ENCODE measurements around the gene RALGAPA2. TPM values are rescaled to one million over a fixed set of nuclear protein-coding genes. Genes with fewer than 3 reads are reported as not detected.
A peak's percentile ranks its signal among the peaks of the same experiment; 100 is the strongest.

Gene RALGAPA2
- 15.7 TPM for total RNA-seq

- H3K36me3 ChIP-seq (ENCODE audit: control insufficient read depth in 3 of 3, insufficient read depth in 3 of 3, low read length in 3 of 3) = no peaks in the 10 kb centered on the region
- H3K9me3 ChIP-seq (ENCODE audit: control insufficient read depth in 3 of 3, low read length in 3 of 3) = no peaks in the 10 kb centered on the region
- peaks cover 13 to 24% (median 21%) of the 10 kb centered on the region in 3 donors for H3K4me1 ChIP-seq (ENCODE audit: control insufficient read depth in 3 of 3, insufficient read depth in 3 of 3, low read length in 3 of 3)
- H3K4me3 ChIP-seq (ENCODE audit: low read length in 3 of 3) = peak within 1 kb of the TSS; percentile 78 to 83 (median 79)
- H3K9ac ChIP-seq (ENCODE audit: low read depth in 1 of 3, low read length in 3 of 3) = peak within 1 kb of the TSS; percentile 84 to 93 (median 89)
- peak within 1 kb of the TSS; percentile 94 for H3K27ac ChIP-seq (ENCODE audit: low read depth, low read length)
- H3K27me3 ChIP-seq (ENCODE audit: control insufficient read depth in 3 of 3, insufficient read depth in 3 of 3, low read length in 3 of 3) = no peaks in the 10 kb centered on the region
Measured at GRCh38 chr20:20712474-20713243, at the start of gene RALGAPA2. RALGAPA2 (minus strand) TSS chr20:20712644; CDS start chr20:20712480, 164 bp downstream.

GRCh38 chr20:20761301-20761700 lies 48.9 kb upstream of the RALGAPA2 start:
- H3K9ac ChIP-seq (ENCODE audit: low read depth in 1 of 3, low read length in 3 of 3) = no peak overlapping the region

GRCh38 chr20:20759132-20759531 lies 46.7 kb upstream of the RALGAPA2 start:
- Histone ChIP-seq H3K9ac (ENCODE audit: low read depth in 1 of 3, low read length in 3 of 3) (no peak overlapping the region), H3K4me1 (ENCODE audit: control insufficient read depth in 3 of 3, insufficient read depth in 3 of 3, low read length in 3 of 3) (peaks cover 1 to 4% (median 3%) of the 10 kb centered on the region in 3 donors), H3K4me3 (ENCODE audit: low read length in 3 of 3) (no peak overlapping the region), H3K36me3 (ENCODE audit: control insufficient read depth in 3 of 3, insufficient read depth in 3 of 3, low read length in 3 of 3) (no peaks in the 10 kb centered on the region), H3K9me3 (ENCODE audit: control insufficient read depth in 3 of 3, low read length in 3 of 3) (no peaks in the 10 kb centered on the region), H3K27me3 (ENCODE audit: control insufficient read depth in 3 of 3, insufficient read depth in 3 of 3, low read length in 3 of 3) (no peaks in the 10 kb centered on the region), H3K27ac (ENCODE audit: low read depth, low read length) (peak overlapping the region; percentile 67)

More at GRCh38 chr20:20761301-20761700, 48.9 kb upstream of the RALGAPA2 start:
- Histone ChIP-seq H3K9me3 (ENCODE audit: control insufficient read depth in 3 of 3, low read length in 3 of 3) (no peaks in the 10 kb centered on the region), H3K36me3 (ENCODE audit: control insufficient read depth in 3 of 3, insufficient read depth in 3 of 3, low read length in 3 of 3) (no peaks in the 10 kb centered on the region), H3K27me3 (ENCODE audit: control insufficient read depth in 3 of 3, insufficient read depth in 3 of 3, low read length in 3 of 3) (no peaks in the 10 kb centered on the region), H3K27ac (ENCODE audit: low read depth, low read length) (no peak overlapping the region), H3K4me3 (ENCODE audit: low read length in 3 of 3) (no peak overlapping the region), H3K4me1 (ENCODE audit: control insufficient read depth in 3 of 3, insufficient read depth in 3 of 3, low read length in 3 of 3) (peaks cover 7 to 8% (median 7%) of the 10 kb centered on the region in 3 donors)

GRCh38 chr20:20755674-20756319 lies 43.4 kb upstream of the RALGAPA2 start:
- Histone ChIP-seq H3K27me3 (ENCODE audit: control insufficient read depth in 3 of 3, insufficient read depth in 3 of 3, low read length in 3 of 3) (no peaks in the 10 kb centered on the region), H3K4me3 (ENCODE audit: low read length in 3 of 3) (no peak overlapping the region), H3K9ac (ENCODE audit: low read depth in 1 of 3, low read length in 3 of 3) (no peak overlapping the region), H3K27ac (ENCODE audit: low read depth, low read length) (no peak overlapping the region), H3K36me3 (ENCODE audit: control insufficient read depth in 3 of 3, insufficient read depth in 3 of 3, low read length in 3 of 3) (no peaks in the 10 kb centered on the region), H3K4me1 (ENCODE audit: control insufficient read depth in 3 of 3, insufficient read depth in 3 of 3, low read length in 3 of 3) (no peaks in the 10 kb centered on the region), H3K9me3 (ENCODE audit: control insufficient read depth in 3 of 3, low read length in 3 of 3) (no peaks in the 10 kb centered on the region)

GRCh38 chr20:20755231-20755630 lies 42.8 kb upstream of the RALGAPA2 start:
- Histone ChIP-seq H3K4me3 (ENCODE audit: low read length in 3 of 3) (no peak overlapping the region), H3K4me1 (ENCODE audit: control insufficient read depth in 3 of 3, insufficient read depth in 3 of 3, low read length in 3 of 3) (no peaks in the 10 kb centered on the region), H3K36me3 (ENCODE audit: control insufficient read depth in 3 of 3, insufficient read depth in 3 of 3, low read length in 3 of 3) (no peaks in the 10 kb centered on the region), H3K9ac (ENCODE audit: low read depth in 1 of 3, low read length in 3 of 3) (no peak overlapping the region), H3K27ac (ENCODE audit: low read depth, low read length) (no peak overlapping the region), H3K9me3 (ENCODE audit: control insufficient read depth in 3 of 3, low read length in 3 of 3) (no peaks in the 10 kb centered on the region), H3K27me3 (ENCODE audit: control insufficient read depth in 3 of 3, insufficient read depth in 3 of 3, low read length in 3 of 3) (no peaks in the 10 kb centered on the region)

GRCh38 chr20:20754714-20755113 lies 42.3 kb upstream of the RALGAPA2 start:
- H3K27ac ChIP-seq (ENCODE audit: low read depth, low read length) = no peak overlapping the region
- no peak overlapping the region for H3K4me3 ChIP-seq (ENCODE audit: low read length in 3 of 3)

GRCh38 chr20:20752712-20753111 lies 40.3 kb upstream of the RALGAPA2 start:
- peak overlapping the region; percentile 60 for H3K27ac ChIP-seq (ENCODE audit: low read depth, low read length)
- no peak overlapping the region for H3K4me3 ChIP-seq (ENCODE audit: low read length in 3 of 3)
- no peaks in the 10 kb centered on the region for H3K4me1 ChIP-seq (ENCODE audit: control insufficient read depth in 3 of 3, insufficient read depth in 3 of 3, low read length in 3 of 3)
- no peaks in the 10 kb centered on the region for H3K27me3 ChIP-seq (ENCODE audit: control insufficient read depth in 3 of 3, insufficient read depth in 3 of 3, low read length in 3 of 3)
- no peaks in the 10 kb centered on the region for H3K9me3 ChIP-seq (ENCODE audit: control insufficient read depth in 3 of 3, low read length in 3 of 3)
- H3K36me3 ChIP-seq (ENCODE audit: control insufficient read depth in 3 of 3, insufficient read depth in 3 of 3, low read length in 3 of 3) = no peaks in the 10 kb centered on the region
- H3K9ac ChIP-seq (ENCODE audit: low read depth in 1 of 3, low read length in 3 of 3) = no peak overlapping the region

More at GRCh38 chr20:20754714-20755113, 42.3 kb upstream of the RALGAPA2 start:
- no peaks in the 10 kb centered on the region for H3K36me3 ChIP-seq (ENCODE audit: control insufficient read depth in 3 of 3, insufficient read depth in 3 of 3, low read length in 3 of 3)
- no peaks in the 10 kb centered on the region for H3K4me1 ChIP-seq (ENCODE audit: control insufficient read depth in 3 of 3, insufficient read depth in 3 of 3, low read length in 3 of 3)
- no peak overlapping the region for H3K9ac ChIP-seq (ENCODE audit: low read depth in 1 of 3, low read length in 3 of 3)
- H3K9me3 ChIP-seq (ENCODE audit: control insufficient read depth in 3 of 3, low read length in 3 of 3) = no peaks in the 10 kb centered on the region
- no peaks in the 10 kb centered on the region for H3K27me3 ChIP-seq (ENCODE audit: control insufficient read depth in 3 of 3, insufficient read depth in 3 of 3, low read length in 3 of 3)

GRCh38 chr20:20747298-20747697 lies 34.9 kb upstream of the RALGAPA2 start:
- H3K9ac ChIP-seq (ENCODE audit: low read depth in 1 of 3, low read length in 3 of 3) = no peak overlapping the region
- no peak overlapping the region for H3K27ac ChIP-seq (ENCODE audit: low read depth, low read length)
- H3K9me3 ChIP-seq (ENCODE audit: control insufficient read depth in 3 of 3, low read length in 3 of 3) = no peaks in the 10 kb centered on the region
- no peaks in the 10 kb centered on the region for H3K36me3 ChIP-seq (ENCODE audit: control insufficient read depth in 3 of 3, insufficient read depth in 3 of 3, low read length in 3 of 3)
- H3K4me1 ChIP-seq (ENCODE audit: control insufficient read depth in 3 of 3, insufficient read depth in 3 of 3, low read length in 3 of 3) = peaks cover 20 to 33% (median 27%) of the 10 kb centered on the region in 3 donors
- no peaks in the 10 kb centered on the region for H3K27me3 ChIP-seq (ENCODE audit: control insufficient read depth in 3 of 3, insufficient read depth in 3 of 3, low read length in 3 of 3)
- H3K4me3 ChIP-seq (ENCODE audit: low read length in 3 of 3) = no peak overlapping the region

GRCh38 chr20:20744170-20744725 lies 31.8 kb upstream of the RALGAPA2 start:
- H3K9ac ChIP-seq (ENCODE audit: low read depth in 1 of 3, low read length in 3 of 3) = peak overlapping the region; percentile 81 to 87 (median 83)
- H3K27ac ChIP-seq (ENCODE audit: low read depth, low read length) = peak overlapping the region; percentile 92
- no peaks in the 10 kb centered on the region for H3K9me3 ChIP-seq (ENCODE audit: control insufficient read depth in 3 of 3, low read length in 3 of 3)

More at GRCh38 chr20:20744170-20744725, 31.8 kb upstream of the RALGAPA2 start:
- Histone ChIP-seq H3K36me3 (ENCODE audit: control insufficient read depth in 3 of 3, insufficient read depth in 3 of 3, low read length in 3 of 3) (no peaks in the 10 kb centered on the region), H3K4me3 (ENCODE audit: low read length in 3 of 3) (peak overlapping the region; percentile 25 to 71 (median 60)), H3K4me1 (ENCODE audit: control insufficient read depth in 3 of 3, insufficient read depth in 3 of 3, low read length in 3 of 3) (peaks cover 37 to 55% (median 44%) of the 10 kb centered on the region in 3 donors), H3K27me3 (ENCODE audit: control insufficient read depth in 3 of 3, insufficient read depth in 3 of 3, low read length in 3 of 3) (no peaks in the 10 kb centered on the region)

Measured in skeletal muscle tissue (tissue), 4 donors.